ENCODE data around the gene PAX9.
A peak's percentile ranks its signal among the peaks of the same experiment; 100 is the strongest.

DNA sequence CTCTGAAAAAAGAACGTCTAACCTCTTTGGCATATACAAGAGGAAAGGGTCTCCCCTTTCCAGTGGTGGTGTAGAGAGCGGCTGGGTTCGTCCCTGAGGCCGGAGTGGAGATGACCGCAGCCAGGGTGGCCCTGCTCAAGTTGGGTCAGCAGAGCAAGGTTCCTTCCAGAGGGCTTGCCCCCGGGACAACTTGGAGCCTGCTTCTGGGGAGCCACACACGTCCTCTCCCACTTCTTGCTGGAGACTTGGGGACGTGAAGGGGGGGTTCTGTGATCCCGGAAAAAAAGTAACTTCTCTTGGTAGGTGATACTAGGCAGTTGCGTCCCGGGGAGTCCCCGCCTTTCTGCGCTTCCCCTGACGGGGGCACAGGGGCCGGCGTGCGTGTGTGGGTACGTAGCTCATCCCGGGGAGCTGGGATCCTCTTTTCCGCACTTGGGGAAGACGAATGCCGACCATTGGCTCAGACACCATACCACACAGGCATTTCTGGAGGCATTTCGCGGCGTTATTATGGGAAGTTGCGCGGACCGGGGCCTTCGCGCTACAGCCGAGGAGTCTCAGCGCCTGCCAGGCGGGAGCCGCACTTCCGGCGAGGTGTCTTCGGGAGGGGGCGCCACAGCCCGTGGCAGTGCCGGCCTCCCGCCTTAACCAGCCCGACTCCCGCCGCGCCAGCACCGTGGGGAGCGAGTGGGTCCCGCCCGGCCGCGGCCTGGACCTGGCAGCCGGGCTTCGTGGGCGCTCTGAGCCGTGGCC lies 14.8 kb upstream of the PAX9 start:
- TF ChIP-seq, protein P1, sequence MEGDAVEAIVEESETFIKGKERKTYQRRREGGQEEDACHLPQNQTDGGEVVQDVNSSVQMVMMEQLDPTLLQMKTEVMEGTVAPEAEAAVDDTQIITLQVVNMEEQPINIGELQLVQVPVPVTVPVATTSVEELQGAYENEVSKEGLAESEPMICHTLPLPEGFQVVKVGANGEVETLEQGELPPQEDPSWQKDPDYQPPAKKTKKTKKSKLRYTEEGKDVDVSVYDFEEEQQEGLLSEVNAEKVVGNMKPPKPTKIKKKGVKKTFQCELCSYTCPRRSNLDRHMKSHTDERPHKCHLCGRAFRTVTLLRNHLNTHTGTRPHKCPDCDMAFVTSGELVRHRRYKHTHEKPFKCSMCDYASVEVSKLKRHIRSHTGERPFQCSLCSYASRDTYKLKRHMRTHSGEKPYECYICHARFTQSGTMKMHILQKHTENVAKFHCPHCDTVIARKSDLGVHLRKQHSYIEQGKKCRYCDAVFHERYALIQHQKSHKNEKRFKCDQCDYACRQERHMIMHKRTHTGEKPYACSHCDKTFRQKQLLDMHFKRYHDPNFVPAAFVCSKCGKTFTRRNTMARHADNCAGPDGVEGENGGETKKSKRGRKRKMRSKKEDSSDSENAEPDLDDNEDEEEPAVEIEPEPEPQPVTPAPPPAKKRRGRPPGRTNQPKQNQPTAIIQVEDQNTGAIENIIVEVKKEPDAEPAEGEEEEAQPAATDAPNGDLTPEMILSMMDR (IDR thresholded peaks at IDR 0.05; ENCODE audit: poor library complexity) = peak; percentile 34
- peak; percentile 86 for TF ChIP-seq EZH2 (IDR thresholded peaks at IDR 0.05; ENCODE audit: borderline replicate concordance)
